Measurements from ENCODE around the gene SLC25A26.

The SLC25A26 gene

DNA sequence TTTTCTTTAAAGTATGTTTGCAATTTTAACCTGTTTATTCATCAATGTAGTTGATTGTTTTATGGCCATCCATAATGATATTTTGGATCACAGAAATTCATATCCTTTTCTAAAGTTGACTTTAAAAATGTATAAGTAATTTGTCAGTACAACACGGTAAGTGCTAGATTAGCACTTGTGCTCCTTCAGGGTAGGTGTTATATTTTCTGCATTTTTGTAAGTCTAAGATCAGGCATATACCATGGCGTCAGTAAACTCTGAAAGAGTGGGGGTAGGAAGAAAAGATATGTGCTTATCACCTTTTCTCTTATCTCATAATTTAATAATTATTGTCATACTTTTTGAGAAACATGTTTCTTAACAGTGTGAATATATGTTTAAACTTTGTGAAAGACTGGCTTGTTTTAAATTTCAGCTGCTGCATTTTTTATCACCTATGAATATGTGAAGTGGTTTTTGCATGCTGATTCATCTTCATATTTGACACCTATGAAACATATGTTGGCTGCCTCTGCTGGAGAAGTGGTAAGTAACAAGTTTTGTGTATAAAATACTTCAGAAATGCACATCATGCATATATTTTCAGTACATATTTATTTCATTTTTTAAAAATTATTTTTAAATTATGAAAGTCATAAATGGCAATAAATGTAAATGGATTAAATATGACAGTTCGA is 22.1 kb downstream of the SLC25A26 start:
- Histone ChIP-seq H3K27me3 (ENCODE audit: control insufficient read depth in 1 of 2, insufficient read depth in 2 of 2, low read length in 2 of 2) (no peaks in the 10 kb centered on the region), H3K4me3 (ENCODE audit: low read length in 2 of 2) (no peak overlapping the region), H3K27ac (ENCODE audit: low read length) (no peak overlapping the region), H3K9me3 (ENCODE audit: control insufficient read depth in 2 of 2, low read length in 2 of 2) (peaks cover 0 to 4% of the 10 kb centered on the region in 2 donors), H3K4me1 (ENCODE audit: control insufficient read depth, insufficient read depth, low read length) (no peaks in the 10 kb centered on the region), H3K36me3 (ENCODE audit: control insufficient read depth in 2 of 2, insufficient read depth in 2 of 2, low read length in 2 of 2) (peaks cover 4 to 11% of the 10 kb centered on the region in 2 donors), H3K9ac (ENCODE audit: low read length in 2 of 2) (no peak overlapping the region)

DNA sequence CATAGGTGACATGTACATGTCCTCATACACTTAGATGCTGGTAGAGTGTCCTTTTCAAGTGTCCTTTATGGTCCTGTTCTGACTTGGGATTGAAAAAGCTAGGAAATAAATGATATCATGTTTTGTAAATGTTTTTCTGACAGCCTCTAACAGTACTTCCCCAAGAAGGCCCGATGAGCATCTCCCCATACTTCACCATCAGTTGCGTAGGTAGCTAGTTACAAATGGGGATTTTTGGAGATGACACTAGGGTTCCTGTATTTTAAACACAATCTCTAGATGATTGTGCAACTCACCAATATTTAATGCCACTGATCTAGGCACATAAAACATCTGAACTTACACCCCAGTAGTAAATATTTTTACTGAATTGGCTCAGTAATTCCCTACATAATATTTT is 27.8 kb downstream of the SLC25A26 start:
- no peaks in the 10 kb centered on the region for H3K4me1 ChIP-seq (ENCODE audit: control insufficient read depth, insufficient read depth, low read length)
- H3K27me3 ChIP-seq (ENCODE audit: control insufficient read depth in 1 of 2, insufficient read depth in 2 of 2, low read length in 2 of 2): no peaks in the 10 kb centered on the region
- H3K9ac ChIP-seq (ENCODE audit: low read length in 2 of 2): no peak overlapping the region
- peaks cover 3 to 5% of the 10 kb centered on the region in 2 donors for H3K36me3 ChIP-seq (ENCODE audit: control insufficient read depth in 2 of 2, insufficient read depth in 2 of 2, low read length in 2 of 2)
- H3K9me3 ChIP-seq (ENCODE audit: control insufficient read depth in 2 of 2, low read length in 2 of 2): no peaks in the 10 kb centered on the region
- H3K27ac ChIP-seq (ENCODE audit: low read length): no peak overlapping the region
- H3K4me3 ChIP-seq (ENCODE audit: low read length in 2 of 2): no peak overlapping the region

DNA sequence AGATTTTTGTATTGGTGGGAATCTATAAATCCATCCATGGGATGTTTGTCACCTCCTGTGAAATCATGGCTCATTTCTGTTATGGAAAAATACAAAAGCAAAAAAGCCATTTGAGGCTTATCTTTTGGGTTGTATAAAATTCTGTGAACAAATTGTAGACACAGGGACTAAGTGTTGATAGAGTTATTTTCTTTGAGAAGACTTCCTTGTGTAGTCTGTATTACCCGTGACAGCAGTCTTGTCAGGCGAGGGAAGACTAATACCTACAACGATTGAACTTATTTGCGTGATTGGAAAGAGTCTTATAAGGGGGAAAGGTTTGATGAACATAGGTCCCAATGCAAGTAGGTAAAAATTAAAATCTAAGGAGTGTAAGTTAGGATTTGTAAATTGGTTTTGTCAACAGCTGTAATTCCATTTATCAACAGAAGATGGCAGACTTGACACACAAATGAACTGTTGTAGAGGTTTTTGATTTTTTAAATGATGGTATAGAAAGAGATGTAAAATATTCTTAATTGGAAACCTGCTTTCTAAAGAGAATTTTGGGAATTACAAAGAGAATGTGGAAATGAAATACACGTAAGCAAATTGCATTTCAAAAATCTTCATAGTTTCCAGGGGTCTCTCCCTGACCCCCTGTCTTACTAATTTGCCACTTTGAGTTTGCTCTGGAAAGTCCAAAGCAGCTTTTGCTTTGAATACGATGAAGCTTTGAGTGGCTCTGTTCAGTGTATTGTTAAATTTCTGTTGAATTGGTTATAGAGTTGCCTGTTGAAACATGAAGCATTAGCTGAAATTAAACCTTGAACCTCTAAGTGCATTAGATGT is 33.2 kb downstream of the SLC25A26 start:
- H3K4me3 ChIP-seq (ENCODE audit: low read length in 2 of 2): no peak overlapping the region
- H3K9ac ChIP-seq (ENCODE audit: low read length in 2 of 2): no peak overlapping the region
- peaks cover 3 to 7% of the 10 kb centered on the region in 2 donors for H3K36me3 ChIP-seq (ENCODE audit: control insufficient read depth in 2 of 2, insufficient read depth in 2 of 2, low read length in 2 of 2)
- H3K4me1 ChIP-seq (ENCODE audit: control insufficient read depth, insufficient read depth, low read length): no peaks in the 10 kb centered on the region
- no peak overlapping the region for H3K27ac ChIP-seq (ENCODE audit: low read length)
- no peaks in the 10 kb centered on the region for H3K27me3 ChIP-seq (ENCODE audit: control insufficient read depth in 1 of 2, insufficient read depth in 2 of 2, low read length in 2 of 2)
- H3K9me3 ChIP-seq (ENCODE audit: control insufficient read depth in 2 of 2, low read length in 2 of 2): no peaks in the 10 kb centered on the region

DNA sequence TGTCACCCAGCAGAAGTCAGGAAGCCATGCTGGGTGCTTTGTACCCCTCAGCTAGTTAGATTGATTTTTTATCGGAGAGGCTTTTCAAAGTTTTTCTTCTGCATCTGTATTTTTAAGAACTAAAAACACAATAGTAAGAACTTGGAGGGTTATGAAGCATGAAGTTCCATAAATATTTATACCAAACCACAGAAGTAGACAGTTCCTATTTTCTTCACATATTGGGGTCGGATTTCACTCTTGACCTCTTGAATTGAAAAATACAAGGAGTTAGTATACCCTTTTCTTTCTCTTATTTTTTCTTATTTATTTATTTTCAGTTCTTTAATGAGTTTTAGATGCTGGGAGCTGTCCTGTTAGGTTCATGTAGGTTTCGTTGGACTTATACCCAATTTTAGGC is 35.1 kb downstream of the SLC25A26 start:
- H3K27ac ChIP-seq (ENCODE audit: low read length): no peak overlapping the region
- H3K9ac ChIP-seq (ENCODE audit: low read length in 2 of 2): no peak overlapping the region
- H3K9me3 ChIP-seq (ENCODE audit: control insufficient read depth in 2 of 2, low read length in 2 of 2): no peaks in the 10 kb centered on the region
- H3K4me1 ChIP-seq (ENCODE audit: control insufficient read depth, insufficient read depth, low read length): no peaks in the 10 kb centered on the region
- no peak overlapping the region for H3K4me3 ChIP-seq (ENCODE audit: low read length in 2 of 2)
- H3K27me3 ChIP-seq (ENCODE audit: control insufficient read depth in 1 of 2, insufficient read depth in 2 of 2, low read length in 2 of 2): no peaks in the 10 kb centered on the region
- H3K36me3 ChIP-seq (ENCODE audit: control insufficient read depth in 2 of 2, insufficient read depth in 2 of 2, low read length in 2 of 2): peaks cover 0 to 7% of the 10 kb centered on the region in 2 donors

DNA sequence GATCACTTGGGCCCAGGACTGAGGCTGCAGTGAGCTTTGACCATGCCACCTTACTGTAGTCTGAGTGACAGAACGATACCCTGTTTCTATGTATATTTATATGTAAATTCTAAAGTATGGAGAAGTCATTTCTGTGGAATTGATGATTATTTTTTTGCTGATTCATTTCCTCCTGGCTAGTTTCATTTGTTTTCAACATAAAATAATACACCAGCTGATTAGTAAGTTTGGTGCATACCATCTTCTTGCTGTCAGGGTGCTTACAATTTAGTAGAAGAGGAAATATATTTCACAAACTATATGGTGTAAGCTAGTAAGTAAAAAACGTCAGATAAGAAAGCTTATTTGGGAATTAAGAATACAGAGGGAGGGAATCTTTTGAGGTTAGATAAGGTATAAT is 36.0 kb downstream of the SLC25A26 start:
- H3K4me3 ChIP-seq (ENCODE audit: low read length in 2 of 2): no peak overlapping the region
- no peaks in the 10 kb centered on the region for H3K9me3 ChIP-seq (ENCODE audit: control insufficient read depth in 2 of 2, low read length in 2 of 2)
- H3K27me3 ChIP-seq (ENCODE audit: control insufficient read depth in 1 of 2, insufficient read depth in 2 of 2, low read length in 2 of 2): no peaks in the 10 kb centered on the region
- no peak overlapping the region for H3K9ac ChIP-seq (ENCODE audit: low read length in 2 of 2)
- no peak overlapping the region for H3K27ac ChIP-seq (ENCODE audit: low read length)
- H3K36me3 ChIP-seq (ENCODE audit: control insufficient read depth in 2 of 2, insufficient read depth in 2 of 2, low read length in 2 of 2): peaks cover 0 to 7% of the 10 kb centered on the region in 2 donors
- H3K4me1 ChIP-seq (ENCODE audit: control insufficient read depth, insufficient read depth, low read length): no peaks in the 10 kb centered on the region

DNA sequence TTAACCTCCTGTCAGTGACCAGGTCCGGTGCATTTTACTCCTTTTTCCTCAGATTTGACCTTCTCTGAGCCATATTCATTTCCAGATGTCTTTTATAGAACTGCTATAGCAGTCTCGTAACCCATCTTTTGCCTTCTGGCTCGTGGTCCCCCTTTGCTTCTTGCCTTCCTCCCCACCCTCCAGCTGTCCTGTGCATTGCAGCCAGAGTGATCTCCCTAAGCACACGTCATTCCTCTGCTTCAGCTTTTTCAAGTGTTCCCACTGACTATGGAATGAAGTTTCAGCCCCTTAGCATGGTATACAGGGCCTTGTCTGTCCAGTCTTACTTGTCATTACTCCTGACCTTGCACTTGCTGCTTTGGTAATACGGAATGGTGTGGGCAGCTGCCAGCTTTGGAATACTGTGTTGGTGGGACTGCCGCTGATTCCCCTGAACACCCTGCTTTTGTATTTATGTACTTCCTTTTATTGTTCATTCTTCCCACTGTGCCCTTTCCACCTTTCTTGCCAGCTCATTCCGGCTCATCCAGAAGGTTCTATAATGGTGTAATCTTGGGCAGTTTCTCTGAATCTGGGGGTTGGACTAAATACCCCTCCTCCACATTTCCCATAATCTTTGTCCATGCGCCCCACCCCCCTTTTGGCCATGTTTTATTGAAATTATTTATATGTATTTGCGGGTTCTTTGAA is 38.9 kb downstream of the SLC25A26 start:
- H3K4me3 ChIP-seq (ENCODE audit: low read length in 2 of 2): no peak overlapping the region
- no peaks in the 10 kb centered on the region for H3K4me1 ChIP-seq (ENCODE audit: control insufficient read depth, insufficient read depth, low read length)
- no peaks in the 10 kb centered on the region for H3K27me3 ChIP-seq (ENCODE audit: control insufficient read depth in 1 of 2, insufficient read depth in 2 of 2, low read length in 2 of 2)
- H3K36me3 ChIP-seq (ENCODE audit: control insufficient read depth in 2 of 2, insufficient read depth in 2 of 2, low read length in 2 of 2): peaks cover 0 to 7% of the 10 kb centered on the region in 2 donors
- H3K27ac ChIP-seq (ENCODE audit: low read length): no peak overlapping the region
- no peak overlapping the region for H3K9ac ChIP-seq (ENCODE audit: low read length in 2 of 2)
- no peaks in the 10 kb centered on the region for H3K9me3 ChIP-seq (ENCODE audit: control insufficient read depth in 2 of 2, low read length in 2 of 2)

DNA sequence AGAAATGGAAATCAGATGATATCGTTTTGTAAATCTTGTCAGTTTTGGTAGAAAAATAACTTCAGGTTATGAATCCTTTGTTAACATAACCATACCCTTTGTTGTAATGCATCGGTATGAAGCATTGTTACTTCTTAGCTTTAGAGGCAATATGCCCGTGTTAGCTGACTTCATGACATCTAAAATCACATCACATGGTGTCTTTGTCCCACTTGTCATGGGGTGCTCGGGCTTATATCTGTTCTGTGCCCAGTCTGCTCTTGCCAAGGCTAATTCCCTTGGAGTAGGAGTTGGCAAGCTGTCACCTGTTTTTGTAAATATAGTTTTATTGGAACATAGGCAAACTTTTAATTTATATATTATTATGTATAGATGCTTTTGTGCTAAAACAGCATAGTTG is 39.6 kb downstream of the SLC25A26 start:
- Histone ChIP-seq H3K36me3 (ENCODE audit: control insufficient read depth in 2 of 2, insufficient read depth in 2 of 2, low read length in 2 of 2) (peaks cover 0 to 7% of the 10 kb centered on the region in 2 donors), H3K9me3 (ENCODE audit: control insufficient read depth in 2 of 2, low read length in 2 of 2) (no peaks in the 10 kb centered on the region), H3K27ac (ENCODE audit: low read length) (no peak overlapping the region), H3K4me1 (ENCODE audit: control insufficient read depth, insufficient read depth, low read length) (no peaks in the 10 kb centered on the region), H3K27me3 (ENCODE audit: control insufficient read depth in 1 of 2, insufficient read depth in 2 of 2, low read length in 2 of 2) (no peaks in the 10 kb centered on the region), H3K4me3 (ENCODE audit: low read length in 2 of 2) (no peak overlapping the region), H3K9ac (ENCODE audit: low read length in 2 of 2) (no peak overlapping the region)

DNA sequence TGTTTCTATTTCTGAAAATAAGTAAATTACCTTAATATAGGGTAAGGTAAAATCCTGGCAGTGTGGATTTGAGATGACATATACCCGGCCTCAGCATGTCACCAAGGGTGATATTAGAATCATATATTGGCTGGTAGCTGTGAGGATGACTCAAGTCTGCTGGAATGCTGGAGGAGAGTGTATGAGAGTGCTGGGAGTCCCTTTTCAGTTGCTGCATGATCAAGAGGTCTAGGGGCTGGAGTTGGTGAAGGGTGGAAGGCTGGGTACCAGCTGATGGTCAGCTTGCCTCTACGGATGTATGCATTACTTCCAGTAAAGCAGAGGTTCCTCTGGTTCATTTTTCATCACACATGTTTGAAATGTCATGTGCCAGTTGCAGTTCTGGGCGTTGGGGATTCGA is 40.6 kb downstream of the SLC25A26 start:
- H3K9me3 ChIP-seq (ENCODE audit: control insufficient read depth in 2 of 2, low read length in 2 of 2): no peaks in the 10 kb centered on the region
- H3K9ac ChIP-seq (ENCODE audit: low read length in 2 of 2): no peak overlapping the region
- no peak overlapping the region for H3K4me3 ChIP-seq (ENCODE audit: low read length in 2 of 2)
- H3K36me3 ChIP-seq (ENCODE audit: control insufficient read depth in 2 of 2, insufficient read depth in 2 of 2, low read length in 2 of 2): peaks cover 0 to 7% of the 10 kb centered on the region in 2 donors
- H3K27me3 ChIP-seq (ENCODE audit: control insufficient read depth in 1 of 2, insufficient read depth in 2 of 2, low read length in 2 of 2): no peaks in the 10 kb centered on the region
- H3K4me1 ChIP-seq (ENCODE audit: control insufficient read depth, insufficient read depth, low read length): no peaks in the 10 kb centered on the region
- H3K27ac ChIP-seq (ENCODE audit: low read length): no peak overlapping the region

DNA sequence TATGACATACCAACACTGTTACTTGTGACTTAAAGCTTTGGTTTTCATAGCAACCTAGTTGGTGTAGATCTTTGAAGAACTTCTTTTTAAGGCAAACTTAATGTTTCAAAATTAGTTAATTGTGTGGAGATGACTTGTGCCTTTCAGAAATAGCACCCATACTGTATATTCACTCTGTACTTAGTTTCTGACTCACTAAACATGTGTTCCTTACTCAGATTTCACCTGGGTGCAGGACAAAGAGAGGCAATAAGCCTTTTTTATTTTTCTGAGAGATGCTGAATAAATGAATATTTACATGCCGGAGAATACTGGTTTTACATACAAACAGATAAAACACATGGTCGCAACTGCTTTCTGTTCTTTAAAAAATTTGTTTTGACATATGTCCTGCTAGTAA is 44.8 kb downstream of the SLC25A26 start:
- Histone ChIP-seq H3K4me1 (ENCODE audit: control insufficient read depth, insufficient read depth, low read length) (no peaks in the 10 kb centered on the region), H3K4me3 (ENCODE audit: low read length in 2 of 2) (no peak overlapping the region), H3K9me3 (ENCODE audit: control insufficient read depth in 2 of 2, low read length in 2 of 2) (no peaks in the 10 kb centered on the region), H3K9ac (ENCODE audit: low read length in 2 of 2) (no peak overlapping the region), H3K27me3 (ENCODE audit: control insufficient read depth in 1 of 2, insufficient read depth in 2 of 2, low read length in 2 of 2) (no peaks in the 10 kb centered on the region), H3K27ac (ENCODE audit: low read length) (no peak overlapping the region), H3K36me3 (ENCODE audit: control insufficient read depth in 2 of 2, insufficient read depth in 2 of 2, low read length in 2 of 2) (no peaks in the 10 kb centered on the region)

DNA sequence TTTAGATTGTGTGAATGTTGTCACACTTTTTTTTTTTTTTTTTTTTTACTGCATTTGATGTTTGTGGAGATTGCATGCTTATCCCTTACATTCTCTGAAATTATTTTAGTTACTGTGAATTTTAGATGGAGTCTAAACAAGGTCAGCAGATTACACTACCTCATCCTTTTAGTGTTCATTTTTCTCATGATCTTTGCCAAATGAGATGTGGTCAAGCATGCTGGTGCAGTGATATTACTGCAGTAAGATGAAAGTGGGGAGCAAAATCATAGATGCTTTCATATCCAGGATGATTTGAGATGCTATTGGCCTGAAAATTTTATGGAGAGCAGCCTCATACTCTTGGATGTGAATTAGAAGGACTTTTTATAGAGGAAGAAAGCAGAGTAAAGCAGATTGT is 45.8 kb downstream of the SLC25A26 start:
- Histone ChIP-seq H3K9ac (ENCODE audit: low read length in 2 of 2) (no peak overlapping the region), H3K36me3 (ENCODE audit: control insufficient read depth in 2 of 2, insufficient read depth in 2 of 2, low read length in 2 of 2) (no peaks in the 10 kb centered on the region), H3K4me1 (ENCODE audit: control insufficient read depth, insufficient read depth, low read length) (no peaks in the 10 kb centered on the region), H3K9me3 (ENCODE audit: control insufficient read depth in 2 of 2, low read length in 2 of 2) (no peaks in the 10 kb centered on the region), H3K4me3 (ENCODE audit: low read length in 2 of 2) (no peak overlapping the region), H3K27me3 (ENCODE audit: control insufficient read depth in 1 of 2, insufficient read depth in 2 of 2, low read length in 2 of 2) (no peaks in the 10 kb centered on the region), H3K27ac (ENCODE audit: low read length) (no peak overlapping the region)
